NB4 (cell line): ENCODE data around the gene CDK14.

Experiments used
- CTCF ChIP-seq: IDR thresholded peaks from one replicate; pipeline ENCODE4 v1.5.1; 2012; ENCODE audit warnings: low read depth, low read length
- MAX ChIP-seq: IDR thresholded peaks from 2 replicates; pipeline ENCODE4 v1.6.1; 2011; ENCODE audit warnings: low read depth, low read length
- POLR2A ChIP-seq: IDR thresholded peaks from 2 replicates; pipeline ENCODE4 v1.6.1; 2011; ENCODE audit warnings: mild to moderate bottlenecking; ENCODE audit not compliant: insufficient read length; ENCODE audit errors: extremely low read depth

GRCh38 chr7:91135703-91136430 lies 539.7 kb downstream of the CDK14 start:
- no peak for TF ChIP-seq MAX
- no peak for TF ChIP-seq POLR2A
- no peak for TF ChIP-seq CTCF
